ENCODE data around the gene XPA.

The XPA gene

GRCh38 chr9:97695390-97695789 lies 1.8 kb downstream of the XPA start:
- TF ChIP-seq CTCF (conservative IDR thresholded peaks at IDR 0.05; ENCODE audit: control insufficient read depth, insufficient read depth, low read depth, low read length): no peak
- peak overlapping the region; percentile 73 for H3K4me3 ChIP-seq (ENCODE audit: control insufficient read depth, low read depth, low read length)
- DNase-seq (ENCODE audit: low read depth): no peak

- no peak overlapping the region for H3K4me3 ChIP-seq (ENCODE audit: control insufficient read depth, low read depth, low read length)
- TF ChIP-seq CTCF (conservative IDR thresholded peaks at IDR 0.05; ENCODE audit: control insufficient read depth, insufficient read depth, low read depth, low read length): no peak
These were observed 2.4 kb downstream of the XPA start for GRCh38 chr9:97694769-97695168.

GRCh38 chr9:97689401-97690180 lies 7.5 kb downstream of the XPA start:
- no peak for DNase-seq (ENCODE audit: low read depth)
- no peak for TF ChIP-seq CTCF (conservative IDR thresholded peaks at IDR 0.05; ENCODE audit: control insufficient read depth, insufficient read depth, low read depth, low read length)
- no peak overlapping the region for H3K4me3 ChIP-seq (ENCODE audit: control insufficient read depth, low read depth, low read length)

More at GRCh38 chr9:97694769-97695168, 2.4 kb downstream of the XPA start:
- DNase-seq (ENCODE audit: low read depth): peak; percentile 19

GRCh38 chr9:97688654-97689053 lies 8.5 kb downstream of the XPA start:
- no peak for TF ChIP-seq CTCF (conservative IDR thresholded peaks at IDR 0.05; ENCODE audit: control insufficient read depth, insufficient read depth, low read depth, low read length)
- H3K4me3 ChIP-seq (ENCODE audit: control insufficient read depth, low read depth, low read length): no peak overlapping the region
- DNase-seq (ENCODE audit: low read depth): no peak

- TF ChIP-seq CTCF (conservative IDR thresholded peaks at IDR 0.05; ENCODE audit: control insufficient read depth, insufficient read depth, low read depth, low read length): no peak
- DNase-seq (ENCODE audit: low read depth): no peak
- no peak overlapping the region for H3K4me3 ChIP-seq (ENCODE audit: control insufficient read depth, low read depth, low read length)
These were observed 14.9 kb downstream of the XPA start for GRCh38 chr9:97682242-97682641.

- no peak for TF ChIP-seq CTCF (conservative IDR thresholded peaks at IDR 0.05; ENCODE audit: control insufficient read depth, insufficient read depth, low read depth, low read length)
- no peak overlapping the region for H3K4me3 ChIP-seq (ENCODE audit: control insufficient read depth, low read depth, low read length)
- DNase-seq (ENCODE audit: low read depth): no peak
These were observed 21.5 kb downstream of the XPA start for GRCh38 chr9:97675655-97676054.

All from fibroblast of mammary gland (primary cell).